Keratinocyte (primary cell): Measurements from ENCODE around the gene ATG4B. TPM values are rescaled to one million over a fixed set of nuclear protein-coding genes. Genes with fewer than 3 reads are reported as not detected.

Source experiments
- DNase-seq: peaks from one replicate; pipeline ENCODE4 v3.0.0-alpha.2; 2011; ENCODE audit warnings: low read depth, missing footprints, low spot score
- FAIRE-seq: peaks from 2 replicates; lab custom pipeline; 2011; peaks lifted over from hg19 to GRCh38; lab: Jason Lieb, UNC
- H2AFZ ChIP-seq: 2 replicates; pipeline ENCODE4 v1.6.0; 2012; ENCODE audit warnings: low read length, control low read depth, inconsistent platforms; ENCODE audit not compliant: control insufficient read depth
- H3K27ac ChIP-seq: 2 replicates; pipeline ENCODE4 v1.5.1; 2011; ENCODE audit warnings: low read length; ENCODE audit not compliant: control insufficient read depth, insufficient read depth
- H3K27me3 ChIP-seq: 3 replicates; pipeline ENCODE4 v1.6.0; 2011; ENCODE audit warnings: low read length; ENCODE audit not compliant: control insufficient read depth, insufficient read depth; ENCODE audit errors: extremely low read depth
- H3K36me3 ChIP-seq, 2 experiments: 2 replicates in 1 of 2; 3 replicates in 1 of 2; pipeline ENCODE4 v1.5.1; 2011; ENCODE audit warnings: low read length in 2 of 2, mild to moderate bottlenecking in 1 of 2; ENCODE audit not compliant: control insufficient read depth in 2 of 2, insufficient read depth in 2 of 2; ENCODE audit errors: extremely low read depth in 1 of 2
- H3K4me1 ChIP-seq: 3 replicates; pipeline ENCODE4 v1.5.1; 2011; ENCODE audit warnings: low read length; ENCODE audit not compliant: control insufficient read depth, insufficient read depth; ENCODE audit errors: extremely low read depth
- H3K4me2 ChIP-seq: 3 replicates; pipeline ENCODE4 v1.6.0; 2011; ENCODE audit warnings: low read depth, low read length; ENCODE audit not compliant: control insufficient read depth, insufficient read depth; ENCODE audit errors: extremely low read depth
- H3K4me3 ChIP-seq, 3 experiments: fragments of 200-600 bp in 1 of 3; sonication (generic) in 1 of 3; 2 replicates in 2 of 3; 3 replicates in 1 of 3; pipeline ENCODE4 v1.5.1; 2011 to 2016; ENCODE audit warnings: low read length in 3 of 3, mild to moderate bottlenecking in 3 of 3, control low read depth in 2 of 3, inconsistent platforms in 1 of 3, low read depth in 1 of 3, mixed read lengths in 1 of 3, mixed run types in 1 of 3, moderate library complexity in 1 of 3; ENCODE audit not compliant: control insufficient read depth in 2 of 3, insufficient read depth in 2 of 3; ENCODE audit errors: extremely low read depth in 1 of 3
- H3K79me2 ChIP-seq: 2 replicates; pipeline ENCODE4 v1.6.0; 2012; ENCODE audit warnings: low read length; ENCODE audit not compliant: control insufficient read depth, insufficient read depth
- H3K9ac ChIP-seq: 3 replicates; pipeline ENCODE4 v1.6.0; 2011; ENCODE audit warnings: low read length; ENCODE audit not compliant: control insufficient read depth, insufficient read depth; ENCODE audit errors: extremely low read depth
- H3K9me1 ChIP-seq: 3 replicates; pipeline ENCODE4 v1.6.0; 2011; ENCODE audit warnings: low read length; ENCODE audit not compliant: control insufficient read depth, insufficient read depth; ENCODE audit errors: extremely low read depth
- H3K9me3 ChIP-seq: 2 replicates; pipeline ENCODE4 v1.5.1; 2012; ENCODE audit warnings: low read depth, low read length; ENCODE audit not compliant: control insufficient read depth
- H4K20me1 ChIP-seq: 3 replicates; pipeline ENCODE4 v1.6.0; 2011; ENCODE audit warnings: low read length; ENCODE audit not compliant: control insufficient read depth, insufficient read depth; ENCODE audit errors: extremely low read depth
- EZH2 ChIP-seq: IDR thresholded peaks from one replicate; pipeline ENCODE4 v1.6.1; 2012; ENCODE audit warnings: inconsistent platforms, mild to moderate bottlenecking, low read length, moderate library complexity
- dilution Hi-C: fragments of 300-500 bp; cut with MboI; formaldehyde crosslinking; loops from one replicate; pipeline ENCODE4 v1.7.0; 2020; ENCODE audit warnings: low sequenced_read_pairs; ENCODE audit not compliant: extremely low pct_ligation_motif_present
- polyA plus RNA-seq, 5 experiments: library from polyadenylated mRNA; depleted of rRNA in 3 of 5; stranded (reverse) in 3 of 5; stranded (forward) in 1 of 5; unstranded in 1 of 5; fragments of >200 nt; gene quantifications; 1 replicate in 1 of 5; 2 replicates in 3 of 5; 3 replicates in 1 of 5; pipeline versions ENCODE4 v1.2.1 to v1.2.3, GENCODE V29; 2011 to 2012; ENCODE audit warnings: missing spikeins in 2 of 5, low read depth in 1 of 5, low replicate concordance in 1 of 5
- TF ChIP-seq, protein P1 (sequence below), 3 experiments: IDR thresholded peaks in 1 of 3; conservative IDR thresholded peaks in 1 of 3; optimal IDR thresholded peaks in 1 of 3; 2 replicates in 2 of 3; 3 replicates in 1 of 3; pipeline versions ENCODE3 to v1.5.1; 2011; ENCODE audit warnings: low read length in 3 of 3, mild to moderate bottlenecking in 3 of 3, moderate library complexity in 2 of 3, control low read depth in 1 of 3, inconsistent platforms in 1 of 3; ENCODE audit not compliant: insufficient read depth in 2 of 3; ENCODE audit errors: extremely low read depth in 1 of 3

Gene ATG4B
- polyA plus RNA-seq, 1 donor (not counting 4 experiments of a cell fraction or from before 2014, with no cell fraction given), result 69.0 TPM

DNA sequence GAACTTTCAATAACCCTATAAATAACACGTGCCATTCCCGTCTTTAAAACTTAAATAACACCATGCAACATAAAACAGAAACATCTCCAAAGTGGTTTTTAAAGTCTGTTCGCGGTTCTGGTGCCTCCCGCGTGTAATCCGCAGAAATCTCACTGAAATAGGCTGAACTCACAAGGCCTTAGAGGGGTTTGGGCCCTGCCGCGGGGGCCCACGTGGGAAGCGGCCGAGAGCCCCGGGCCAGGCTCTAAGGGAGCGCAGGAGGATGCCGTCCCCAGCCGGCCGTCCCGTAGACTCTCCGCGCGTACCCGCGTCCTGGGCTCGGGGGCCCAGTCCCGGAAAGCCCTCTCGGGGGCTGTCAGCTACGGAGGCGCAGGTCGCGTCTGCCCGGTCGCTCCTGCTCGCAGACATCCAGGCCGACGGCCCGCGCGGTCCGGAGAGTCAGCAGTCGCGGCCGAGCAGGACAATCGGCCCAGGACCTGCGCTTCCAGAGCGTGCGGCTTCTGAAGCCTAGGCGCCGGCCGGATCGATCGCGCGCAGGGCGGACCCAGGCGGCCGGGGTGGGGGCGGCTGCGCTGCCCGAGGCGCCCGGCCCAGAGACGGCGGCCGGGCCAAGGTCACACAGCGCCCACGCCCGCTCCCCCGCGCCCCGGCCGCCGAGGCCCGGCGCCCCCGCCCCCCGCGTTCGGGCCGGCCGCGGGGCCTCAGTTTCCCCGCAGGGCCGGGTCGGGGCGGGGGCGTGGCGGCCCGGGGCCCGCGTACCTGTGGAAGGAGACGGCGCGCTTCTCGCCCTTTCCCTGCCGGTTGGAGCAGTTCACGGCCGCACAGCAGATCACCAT, 1.1 kb upstream of the ATG4B start:
- Histone ChIP-seq H3K4me3 (peak overlapping the region; percentile 91 to 96 (median 94)), H3K9me1 (no peaks in the 10 kb centered on the region), H4K20me1 (no peaks in the 10 kb centered on the region), H3K79me2 (peaks cover 87% of the 10 kb centered on the region), H3K27ac (peak overlapping the region; percentile 95), H3K4me1 (peaks cover 9% of the 10 kb centered on the region), H3K36me3 (peaks cover 15 to 29% of the 10 kb centered on the region in 2 experiments), H2AFZ (peak overlapping the region; percentile 63), H3K4me2 (peak overlapping the region; percentile 86), H3K9ac (peak overlapping the region; percentile 96), H3K27me3 (no peaks in the 10 kb centered on the region), H3K9me3 (no peaks in the 10 kb centered on the region)
- dilution Hi-C loops, result no loop called here
- TF ChIP-seq, protein P1, sequence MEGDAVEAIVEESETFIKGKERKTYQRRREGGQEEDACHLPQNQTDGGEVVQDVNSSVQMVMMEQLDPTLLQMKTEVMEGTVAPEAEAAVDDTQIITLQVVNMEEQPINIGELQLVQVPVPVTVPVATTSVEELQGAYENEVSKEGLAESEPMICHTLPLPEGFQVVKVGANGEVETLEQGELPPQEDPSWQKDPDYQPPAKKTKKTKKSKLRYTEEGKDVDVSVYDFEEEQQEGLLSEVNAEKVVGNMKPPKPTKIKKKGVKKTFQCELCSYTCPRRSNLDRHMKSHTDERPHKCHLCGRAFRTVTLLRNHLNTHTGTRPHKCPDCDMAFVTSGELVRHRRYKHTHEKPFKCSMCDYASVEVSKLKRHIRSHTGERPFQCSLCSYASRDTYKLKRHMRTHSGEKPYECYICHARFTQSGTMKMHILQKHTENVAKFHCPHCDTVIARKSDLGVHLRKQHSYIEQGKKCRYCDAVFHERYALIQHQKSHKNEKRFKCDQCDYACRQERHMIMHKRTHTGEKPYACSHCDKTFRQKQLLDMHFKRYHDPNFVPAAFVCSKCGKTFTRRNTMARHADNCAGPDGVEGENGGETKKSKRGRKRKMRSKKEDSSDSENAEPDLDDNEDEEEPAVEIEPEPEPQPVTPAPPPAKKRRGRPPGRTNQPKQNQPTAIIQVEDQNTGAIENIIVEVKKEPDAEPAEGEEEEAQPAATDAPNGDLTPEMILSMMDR (optimal IDR thresholded peaks at IDR 0.05 in 1 of 3, IDR thresholded peaks at IDR 0.05 in 1 of 3, conservative IDR thresholded peaks at IDR 0.05 in 1 of 3; ENCODE audit: extremely low read depth in 1 of 3, insufficient read depth in 2 of 3, low read length in 3 of 3), result no peak
- no peak for TF ChIP-seq EZH2
- no peak for DNase-seq
- FAIRE-seq, result no peak

DNA sequence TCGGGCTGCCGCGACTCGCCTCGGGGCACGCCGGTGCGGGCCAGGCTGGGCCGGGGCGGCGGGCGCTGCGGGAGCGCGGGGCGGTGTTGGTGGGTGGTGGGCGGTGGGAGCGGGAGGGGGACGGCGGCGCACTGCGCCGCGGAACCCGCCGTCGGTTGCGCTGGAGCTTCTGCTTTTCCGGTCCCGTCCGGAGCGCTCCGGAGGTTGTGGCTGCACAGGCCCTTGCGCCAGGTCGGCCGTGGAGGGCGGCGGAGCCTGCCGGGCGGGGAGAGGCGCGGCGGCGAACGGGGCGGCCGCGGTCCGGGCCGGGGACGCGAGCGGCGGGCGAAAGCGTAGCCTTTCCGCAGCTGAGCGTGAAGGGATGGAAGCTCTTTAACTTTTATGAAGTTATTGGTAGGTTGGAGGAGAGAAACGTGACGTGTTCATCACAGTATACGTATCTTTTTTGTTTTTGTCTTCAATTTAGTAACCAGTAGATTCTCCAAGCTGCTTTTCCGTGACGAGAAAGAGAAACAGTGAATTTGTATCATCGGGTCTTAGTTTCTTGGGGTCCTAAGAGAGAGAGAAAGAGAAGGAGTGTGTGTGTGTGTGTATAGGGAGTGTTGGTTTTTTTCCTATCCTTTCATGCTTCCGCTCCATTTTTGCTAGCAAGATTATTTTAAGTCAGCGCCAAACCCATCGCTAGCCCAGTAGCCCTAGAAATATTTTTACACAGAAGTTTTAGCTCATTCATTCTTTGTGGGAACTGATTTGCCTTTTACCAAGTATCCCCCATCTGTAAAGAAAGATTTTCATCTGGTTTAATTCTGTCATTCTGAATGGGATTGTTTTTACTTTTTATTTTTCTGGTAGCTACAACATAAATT, 535 bp downstream of the ATG4B start:
- H3K9ac ChIP-seq, result peak overlapping the region; percentile 96
- no peaks in the 10 kb centered on the region for H4K20me1 ChIP-seq
- H3K4me2 ChIP-seq, result peak overlapping the region; percentile 85
- TF ChIP-seq, protein P1 (optimal IDR thresholded peaks at IDR 0.05 in 1 of 3, IDR thresholded peaks at IDR 0.05 in 1 of 3, conservative IDR thresholded peaks at IDR 0.05 in 1 of 3; ENCODE audit: extremely low read depth in 1 of 3, insufficient read depth in 2 of 3, low read length in 3 of 3), result no peak
- no peak for TF ChIP-seq EZH2
- dilution Hi-C loops, result no loop called here
- peak overlapping the region; percentile 75 to 96 (median 86) for H3K4me3 ChIP-seq
- peaks cover 4 to 16% of the 10 kb centered on the region in 2 experiments for H3K36me3 ChIP-seq
- H2AFZ ChIP-seq, result peak overlapping the region; percentile 100
- no peaks in the 10 kb centered on the region for H3K27me3 ChIP-seq
- peak overlapping the region; percentile 95 for H3K27ac ChIP-seq
- FAIRE-seq, result no peak
- no peak for DNase-seq
- H3K4me1 ChIP-seq, result peaks cover 9% of the 10 kb centered on the region
- no peaks in the 10 kb centered on the region for H3K9me1 ChIP-seq
- H3K79me2 ChIP-seq, result peaks cover 88% of the 10 kb centered on the region
- no peaks in the 10 kb centered on the region for H3K9me3 ChIP-seq
